ENCODE measurements around the gene CRMP1. TPM values are rescaled to one million over a fixed set of nuclear protein-coding genes. Genes with fewer than 3 reads are reported as not detected.

Gene CRMP1
- total RNA-seq, 1 donor from 2014 or later = 245 TPM

- H3K9me3 Mint-ChIP-seq = no peaks in the 10 kb centered on the region
- H3K27ac Mint-ChIP-seq (ENCODE audit: unreplicated experiment) = no peak overlapping the region
- no peak for DNase-seq (ENCODE audit: low read depth, low spot score)
- peak overlapping the region; percentile 29 for H3K4me3 Mint-ChIP-seq
- H3K27me3 Mint-ChIP-seq (ENCODE audit: low read depth) = peaks cover 2% of the 10 kb centered on the region
- peaks cover 61% of the 10 kb centered on the region for H3K4me1 Mint-ChIP-seq
- H3K36me3 Mint-ChIP-seq (ENCODE audit: low read depth) = no peaks in the 10 kb centered on the region
- no peak for TF ChIP-seq CTCF (conservative IDR thresholded peaks at IDR 0.05)
Observed at GRCh38 chr4:5883916-5884315, 9.0 kb downstream of the CRMP1 start.

- no peak overlapping the region for H3K27ac Mint-ChIP-seq (ENCODE audit: unreplicated experiment)
- no peak for TF ChIP-seq CTCF (conservative IDR thresholded peaks at IDR 0.05)
Observed at GRCh38 chr4:5882947-5883346, 9.9 kb downstream of the CRMP1 start.

GRCh38 chr4:5881340-5881739, 11.5 kb downstream of the CRMP1 start:
- H3K36me3 Mint-ChIP-seq (ENCODE audit: low read depth) = no peaks in the 10 kb centered on the region
- no peak for DNase-seq (ENCODE audit: low read depth, low spot score)
- peaks cover 65% of the 10 kb centered on the region for H3K4me1 Mint-ChIP-seq
- no peaks in the 10 kb centered on the region for H3K9me3 Mint-ChIP-seq
- TF ChIP-seq CTCF (conservative IDR thresholded peaks at IDR 0.05) = no peak
- H3K4me3 Mint-ChIP-seq = no peak overlapping the region
- H3K27me3 Mint-ChIP-seq (ENCODE audit: low read depth) = no peaks in the 10 kb centered on the region
- H3K27ac Mint-ChIP-seq (ENCODE audit: unreplicated experiment) = no peak overlapping the region

More at GRCh38 chr4:5882947-5883346, 9.9 kb downstream of the CRMP1 start:
- Mint-ChIP-seq H3K27me3 (ENCODE audit: low read depth) (no peaks in the 10 kb centered on the region), H3K4me3 (peak overlapping the region; percentile 69), H3K4me1 (peaks cover 62% of the 10 kb centered on the region), H3K9me3 (no peaks in the 10 kb centered on the region), H3K36me3 (ENCODE audit: low read depth) (no peaks in the 10 kb centered on the region)
- no peak for DNase-seq (ENCODE audit: low read depth, low spot score)

- Mint-ChIP-seq H3K4me1 (peaks cover 60% of the 10 kb centered on the region), H3K36me3 (ENCODE audit: low read depth) (peaks cover 5% of the 10 kb centered on the region), H3K27me3 (ENCODE audit: low read depth) (no peaks in the 10 kb centered on the region), H3K4me3 (no peak overlapping the region), H3K9me3 (peaks cover 3% of the 10 kb centered on the region), H3K27ac (ENCODE audit: unreplicated experiment) (no peak overlapping the region)
- no peak for DNase-seq (ENCODE audit: low read depth, low spot score)
- no peak for TF ChIP-seq CTCF (conservative IDR thresholded peaks at IDR 0.05)
Observed at GRCh38 chr4:5878359-5878758, 14.5 kb downstream of the CRMP1 start.

GRCh38 chr4:5877392-5877791, 15.5 kb downstream of the CRMP1 start:
- Mint-ChIP-seq H3K4me1 (peaks cover 54% of the 10 kb centered on the region), H3K9me3 (peaks cover 6% of the 10 kb centered on the region), H3K4me3 (no peak overlapping the region), H3K27me3 (ENCODE audit: low read depth) (no peaks in the 10 kb centered on the region), H3K27ac (ENCODE audit: unreplicated experiment) (no peak overlapping the region), H3K36me3 (ENCODE audit: low read depth) (peaks cover 11% of the 10 kb centered on the region)
- no peak for TF ChIP-seq CTCF (conservative IDR thresholded peaks at IDR 0.05)
- no peak for DNase-seq (ENCODE audit: low read depth, low spot score)

All from neural crest cell (in vitro differentiated cells).